Astrocyte of the cerebellum (primary cell): ENCODE results near the gene ZNF536.

Experiments
- DNase-seq: peaks from one replicate; pipeline ENCODE4 v3.0.0-alpha.2; 2011; ENCODE audit warnings: low read depth
- H3K4me3 ChIP-seq: 2 replicates; pipeline ENCODE4 v1.5.1; 2011; ENCODE audit warnings: mild to moderate bottlenecking, low read depth, low read length, moderate library complexity
- in situ Hi-C: cut with HindIII; loops from 2 replicates; pipeline ENCODE4 v1.10.0; 2017; ENCODE audit warnings: low sequenced_read_pairs
- TF ChIP-seq, protein P1 (sequence below): IDR thresholded peaks from 2 replicates; pipeline ENCODE4 v1.5.1; 2012; ENCODE audit warnings: low read length, low read depth, moderate library complexity, mild to moderate bottlenecking; ENCODE audit errors: missing control alignments

Gene ZNF536

DNA sequence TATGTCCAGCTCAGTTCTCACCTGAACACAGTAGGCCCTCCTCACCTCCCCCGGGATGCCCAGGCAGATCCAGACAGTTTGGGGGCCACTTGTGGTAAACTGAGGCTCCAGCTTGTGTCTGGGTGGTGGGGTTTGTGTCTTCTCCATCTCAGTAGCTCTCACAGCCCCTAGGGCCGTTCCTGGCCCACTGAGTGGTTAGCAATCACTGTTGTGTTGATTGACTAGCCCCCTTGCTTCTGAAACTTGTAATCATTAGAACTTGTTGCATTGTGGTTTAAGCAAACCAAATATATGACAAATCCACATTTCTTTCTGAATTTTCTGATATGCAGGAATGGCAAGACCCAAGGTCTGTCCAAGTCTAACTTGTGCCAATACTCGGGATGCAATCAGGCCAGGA is 13.9 kb upstream of the ZNF536 start:
- in situ Hi-C loops: loop anchor here (5.0 kb wide), 1 partner anchor 49 kb away; no protein-coding TSS in a partner anchor
- no peak for DNase-seq
- TF ChIP-seq, protein P1, sequence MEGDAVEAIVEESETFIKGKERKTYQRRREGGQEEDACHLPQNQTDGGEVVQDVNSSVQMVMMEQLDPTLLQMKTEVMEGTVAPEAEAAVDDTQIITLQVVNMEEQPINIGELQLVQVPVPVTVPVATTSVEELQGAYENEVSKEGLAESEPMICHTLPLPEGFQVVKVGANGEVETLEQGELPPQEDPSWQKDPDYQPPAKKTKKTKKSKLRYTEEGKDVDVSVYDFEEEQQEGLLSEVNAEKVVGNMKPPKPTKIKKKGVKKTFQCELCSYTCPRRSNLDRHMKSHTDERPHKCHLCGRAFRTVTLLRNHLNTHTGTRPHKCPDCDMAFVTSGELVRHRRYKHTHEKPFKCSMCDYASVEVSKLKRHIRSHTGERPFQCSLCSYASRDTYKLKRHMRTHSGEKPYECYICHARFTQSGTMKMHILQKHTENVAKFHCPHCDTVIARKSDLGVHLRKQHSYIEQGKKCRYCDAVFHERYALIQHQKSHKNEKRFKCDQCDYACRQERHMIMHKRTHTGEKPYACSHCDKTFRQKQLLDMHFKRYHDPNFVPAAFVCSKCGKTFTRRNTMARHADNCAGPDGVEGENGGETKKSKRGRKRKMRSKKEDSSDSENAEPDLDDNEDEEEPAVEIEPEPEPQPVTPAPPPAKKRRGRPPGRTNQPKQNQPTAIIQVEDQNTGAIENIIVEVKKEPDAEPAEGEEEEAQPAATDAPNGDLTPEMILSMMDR: no peak
- no peak overlapping the region for H3K4me3 ChIP-seq

DNA sequence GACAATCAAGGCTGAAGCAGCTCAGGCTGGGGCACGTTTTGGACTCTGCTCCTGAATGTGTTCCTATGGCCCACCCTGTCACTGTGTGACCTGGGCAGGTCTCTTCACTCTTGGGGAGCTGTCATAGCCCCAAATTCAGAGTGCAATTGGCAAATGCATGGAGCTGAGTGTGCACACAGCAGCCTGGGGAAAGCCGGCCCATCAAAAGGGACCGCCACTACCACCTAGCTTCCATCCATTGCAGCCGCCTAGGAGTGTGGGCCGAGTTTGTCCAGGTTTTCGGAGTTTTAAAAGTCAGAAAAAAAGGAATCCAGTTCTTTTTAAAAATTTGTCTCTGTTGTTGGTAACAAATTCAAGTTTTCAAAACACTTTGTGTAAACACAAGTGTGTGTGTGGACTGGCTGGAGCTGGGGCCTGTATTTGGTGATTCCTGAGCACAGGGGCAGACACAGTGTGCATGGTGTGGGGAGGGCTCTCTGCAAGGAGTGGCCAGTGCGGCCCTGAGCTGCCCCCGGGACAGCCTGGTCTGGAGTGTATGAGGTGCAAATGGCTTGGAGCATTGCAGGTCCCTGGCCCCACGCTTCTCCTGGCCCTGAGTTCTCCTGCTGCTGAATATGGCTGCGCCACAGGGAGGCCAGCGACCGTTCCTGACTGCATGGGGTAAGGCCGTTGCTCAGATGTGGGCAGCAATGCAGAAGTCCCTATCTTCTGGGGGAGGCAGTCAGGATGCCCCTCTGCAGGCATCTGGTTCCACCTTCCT is 13.2 kb upstream of the ZNF536 start:
- in situ Hi-C loops: loop anchor here (5.0 kb wide), 1 partner anchor 48 kb away; no protein-coding TSS in a partner anchor
- TF ChIP-seq, protein P1: no peak
- DNase-seq: no peak
- no peak overlapping the region for H3K4me3 ChIP-seq

DNA sequence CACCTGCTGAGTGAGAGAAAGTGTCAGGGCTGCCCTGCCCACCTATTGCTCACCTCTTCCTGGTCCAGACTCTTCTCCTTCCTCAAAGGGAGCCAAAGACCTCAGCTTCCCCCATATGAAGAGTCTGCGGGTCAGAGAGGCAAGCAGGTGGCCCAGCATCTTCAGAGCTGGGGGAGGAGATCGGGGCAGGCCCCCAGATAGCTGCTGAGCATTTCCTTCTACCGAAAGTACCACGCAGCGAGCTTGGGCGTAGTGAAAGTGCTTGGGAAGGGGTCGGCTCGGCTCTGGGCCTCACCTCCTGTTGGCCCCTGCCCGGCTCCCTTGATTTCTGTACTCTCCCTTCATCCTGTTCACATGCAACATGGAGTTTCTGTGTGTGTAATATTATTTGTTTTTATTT is 12.2 kb upstream of the ZNF536 start:
- TF ChIP-seq, protein P1: no peak

DNA sequence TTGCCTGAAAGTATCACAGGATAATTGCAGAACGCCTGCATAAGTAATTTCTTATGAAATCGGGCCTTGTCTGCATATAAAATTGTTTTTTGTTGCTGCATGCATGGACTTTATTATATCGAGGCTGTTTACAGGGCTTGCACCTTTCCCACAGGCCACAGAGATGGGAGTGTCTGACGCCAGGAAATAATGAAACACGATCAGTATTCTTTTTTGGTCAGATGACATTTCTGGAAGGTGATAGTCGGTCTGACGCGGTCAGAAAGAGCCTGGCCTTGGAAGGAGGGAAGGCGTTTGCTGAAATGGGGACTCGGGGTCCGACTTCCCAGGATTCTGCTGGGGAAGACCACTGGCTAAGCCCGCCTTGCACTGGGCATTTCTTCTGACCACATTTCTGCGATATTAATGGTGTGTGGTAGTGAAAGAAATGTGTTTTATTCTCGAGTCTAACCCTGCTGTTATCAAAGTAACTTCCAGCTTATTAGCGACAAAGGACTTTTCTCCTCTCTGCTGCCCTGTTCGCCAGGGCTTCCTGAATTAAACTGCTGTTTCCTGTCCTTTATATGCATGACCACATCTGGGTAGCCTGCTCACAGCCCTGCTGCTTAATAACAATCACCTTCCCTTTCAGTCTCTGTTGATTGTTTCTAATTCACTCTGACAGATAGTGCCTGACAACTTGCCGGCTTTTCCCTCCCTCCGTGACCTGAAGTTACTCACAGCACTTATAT is 11.6 kb upstream of the ZNF536 start:
- in situ Hi-C loops: no loop called here
- DNase-seq: no peak
- no peak overlapping the region for H3K4me3 ChIP-seq

More for the DNA sequence above, 12.2 kb upstream of the ZNF536 start:
- in situ Hi-C loops: loop anchor here (5.0 kb wide), 1 partner anchor 47 kb away; no protein-coding TSS in a partner anchor
- H3K4me3 ChIP-seq: no peak overlapping the region
- no peak for DNase-seq

DNA sequence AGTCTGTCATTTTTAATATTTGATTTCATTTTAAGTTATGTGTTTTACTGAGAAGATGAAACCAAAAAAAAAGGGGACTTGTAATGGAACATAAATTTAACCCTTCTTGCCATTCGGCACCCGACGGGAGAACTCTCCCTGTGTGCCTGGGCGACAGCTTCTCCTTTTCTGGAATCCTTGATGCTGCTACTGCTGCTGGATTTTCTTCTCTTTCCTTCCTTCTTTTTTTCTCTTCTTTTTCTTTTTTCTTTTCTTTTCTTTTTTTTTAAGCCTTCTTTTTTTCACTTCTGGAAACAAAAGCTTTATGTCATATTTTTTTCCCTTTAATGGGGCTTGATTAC is 11.1 kb upstream of the ZNF536 start:
- in situ Hi-C loops: no loop called here
- H3K4me3 ChIP-seq: no peak overlapping the region
- TF ChIP-seq, protein P1: no peak
- no peak for DNase-seq

More for the DNA sequence above, 11.6 kb upstream of the ZNF536 start:
- TF ChIP-seq, protein P1: no peak

DNA sequence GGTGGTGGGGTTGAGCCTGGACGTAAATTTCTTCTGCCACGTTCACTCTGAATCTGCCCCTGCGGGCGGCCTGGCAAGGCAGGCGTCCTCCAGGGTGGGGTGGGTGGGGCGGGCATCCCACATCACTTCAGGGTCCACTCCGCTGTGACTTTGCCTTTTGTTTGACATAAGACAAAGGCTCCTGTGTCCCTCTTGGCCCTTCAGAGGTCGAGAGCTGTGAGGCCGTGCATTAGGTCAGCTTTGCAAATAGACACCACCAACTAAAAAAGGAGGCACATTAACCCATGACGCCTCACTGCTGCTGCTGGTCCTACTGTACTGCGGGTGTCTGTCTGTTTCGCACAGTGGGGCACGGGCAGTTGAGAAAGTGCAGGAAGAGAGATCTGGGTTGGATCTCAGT is 10.5 kb upstream of the ZNF536 start:
- TF ChIP-seq, protein P1: no peak
- no peak for DNase-seq
- in situ Hi-C loops: no loop called here
- H3K4me3 ChIP-seq: no peak overlapping the region
